ENCODE measurements around the gene OXSR1.

DNA sequence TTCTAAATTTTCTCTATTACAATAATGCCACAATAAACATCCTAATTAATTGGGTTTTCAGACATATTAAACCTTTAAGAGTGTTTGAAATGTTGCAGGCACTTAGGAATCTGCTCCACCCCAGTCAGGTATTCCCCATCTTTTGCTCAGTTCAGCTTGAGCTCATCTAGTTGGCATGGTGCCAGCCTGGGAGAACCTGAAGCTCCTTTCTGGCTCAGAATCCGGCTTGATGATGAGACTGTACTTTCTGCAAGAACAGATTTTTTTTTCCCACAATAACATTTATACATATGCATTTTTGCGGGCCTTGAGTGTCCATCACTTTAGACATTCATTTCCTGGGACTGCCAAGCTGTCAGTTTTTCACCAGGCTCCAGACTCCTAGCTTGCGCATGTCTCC, 7.7 kb upstream of the OXSR1 start:
- TF ChIP-seq CEBPB (IDR thresholded peaks at IDR 0.05; ENCODE audit: low read depth) (no peak), POLR2A (IDR thresholded peaks at IDR 0.05; ENCODE audit: borderline replicate concordance, extremely low read depth, insufficient read depth, insufficient read length) (no peak), EZH2 (IDR thresholded peaks at IDR 0.05) (no peak), YY1 (IDR thresholded peaks at IDR 0.05; ENCODE audit: extremely low read depth, insufficient replicate concordance, low read depth, low read length) (no peak), SRF (IDR thresholded peaks at IDR 0.05; ENCODE audit: low read depth) (no peak), RAD21 (IDR thresholded peaks at IDR 0.05; ENCODE audit: low read depth) (no peak), JUND (IDR thresholded peaks at IDR 0.05) (no peak), POLR2AphosphoS5 (IDR thresholded peaks at IDR 0.05; ENCODE audit: low read depth, low read length) (no peak), ZNF274 (IDR thresholded peaks at IDR 0.05; ENCODE audit: low read depth, low read length) (no peak)
- TF ChIP-seq, protein P1, sequence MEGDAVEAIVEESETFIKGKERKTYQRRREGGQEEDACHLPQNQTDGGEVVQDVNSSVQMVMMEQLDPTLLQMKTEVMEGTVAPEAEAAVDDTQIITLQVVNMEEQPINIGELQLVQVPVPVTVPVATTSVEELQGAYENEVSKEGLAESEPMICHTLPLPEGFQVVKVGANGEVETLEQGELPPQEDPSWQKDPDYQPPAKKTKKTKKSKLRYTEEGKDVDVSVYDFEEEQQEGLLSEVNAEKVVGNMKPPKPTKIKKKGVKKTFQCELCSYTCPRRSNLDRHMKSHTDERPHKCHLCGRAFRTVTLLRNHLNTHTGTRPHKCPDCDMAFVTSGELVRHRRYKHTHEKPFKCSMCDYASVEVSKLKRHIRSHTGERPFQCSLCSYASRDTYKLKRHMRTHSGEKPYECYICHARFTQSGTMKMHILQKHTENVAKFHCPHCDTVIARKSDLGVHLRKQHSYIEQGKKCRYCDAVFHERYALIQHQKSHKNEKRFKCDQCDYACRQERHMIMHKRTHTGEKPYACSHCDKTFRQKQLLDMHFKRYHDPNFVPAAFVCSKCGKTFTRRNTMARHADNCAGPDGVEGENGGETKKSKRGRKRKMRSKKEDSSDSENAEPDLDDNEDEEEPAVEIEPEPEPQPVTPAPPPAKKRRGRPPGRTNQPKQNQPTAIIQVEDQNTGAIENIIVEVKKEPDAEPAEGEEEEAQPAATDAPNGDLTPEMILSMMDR (IDR thresholded peaks at IDR 0.05 in 2 of 3, conservative IDR thresholded peaks at IDR 0.05 in 1 of 3; ENCODE audit: borderline replicate concordance in 1 of 3, insufficient read depth in 1 of 3, low read depth in 2 of 3, low read length in 2 of 3) = no peak
- TF ChIP-seq, protein P2, sequence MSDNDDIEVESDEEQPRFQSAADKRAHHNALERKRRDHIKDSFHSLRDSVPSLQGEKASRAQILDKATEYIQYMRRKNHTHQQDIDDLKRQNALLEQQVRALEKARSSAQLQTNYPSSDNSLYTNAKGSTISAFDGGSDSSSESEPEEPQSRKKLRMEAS (IDR thresholded peaks at IDR 0.05) = no peak
- TF ChIP-seq, protein P3, sequence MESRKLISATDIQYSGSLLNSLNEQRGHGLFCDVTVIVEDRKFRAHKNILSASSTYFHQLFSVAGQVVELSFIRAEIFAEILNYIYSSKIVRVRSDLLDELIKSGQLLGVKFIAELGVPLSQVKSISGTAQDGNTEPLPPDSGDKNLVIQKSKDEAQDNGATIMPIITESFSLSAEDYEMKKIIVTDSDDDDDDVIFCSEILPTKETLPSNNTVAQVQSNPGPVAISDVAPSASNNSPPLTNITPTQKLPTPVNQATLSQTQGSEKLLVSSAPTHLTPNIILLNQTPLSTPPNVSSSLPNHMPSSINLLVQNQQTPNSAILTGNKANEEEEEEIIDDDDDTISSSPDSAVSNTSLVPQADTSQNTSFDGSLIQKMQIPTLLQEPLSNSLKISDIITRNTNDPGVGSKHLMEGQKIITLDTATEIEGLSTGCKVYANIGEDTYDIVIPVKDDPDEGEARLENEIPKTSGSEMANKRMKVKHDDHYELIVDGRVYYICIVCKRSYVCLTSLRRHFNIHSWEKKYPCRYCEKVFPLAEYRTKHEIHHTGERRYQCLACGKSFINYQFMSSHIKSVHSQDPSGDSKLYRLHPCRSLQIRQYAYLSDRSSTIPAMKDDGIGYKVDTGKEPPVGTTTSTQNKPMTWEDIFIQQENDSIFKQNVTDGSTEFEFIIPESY (IDR thresholded peaks at IDR 0.05; ENCODE audit: extremely low read depth, insufficient replicate concordance, low read length) = no peak
- TF ChIP-seq, protein P4, sequence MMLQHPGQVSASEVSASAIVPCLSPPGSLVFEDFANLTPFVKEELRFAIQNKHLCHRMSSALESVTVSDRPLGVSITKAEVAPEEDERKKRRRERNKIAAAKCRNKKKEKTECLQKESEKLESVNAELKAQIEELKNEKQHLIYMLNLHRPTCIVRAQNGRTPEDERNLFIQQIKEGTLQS (IDR thresholded peaks at IDR 0.05) = no peak
- TF ChIP-seq, protein P5, sequence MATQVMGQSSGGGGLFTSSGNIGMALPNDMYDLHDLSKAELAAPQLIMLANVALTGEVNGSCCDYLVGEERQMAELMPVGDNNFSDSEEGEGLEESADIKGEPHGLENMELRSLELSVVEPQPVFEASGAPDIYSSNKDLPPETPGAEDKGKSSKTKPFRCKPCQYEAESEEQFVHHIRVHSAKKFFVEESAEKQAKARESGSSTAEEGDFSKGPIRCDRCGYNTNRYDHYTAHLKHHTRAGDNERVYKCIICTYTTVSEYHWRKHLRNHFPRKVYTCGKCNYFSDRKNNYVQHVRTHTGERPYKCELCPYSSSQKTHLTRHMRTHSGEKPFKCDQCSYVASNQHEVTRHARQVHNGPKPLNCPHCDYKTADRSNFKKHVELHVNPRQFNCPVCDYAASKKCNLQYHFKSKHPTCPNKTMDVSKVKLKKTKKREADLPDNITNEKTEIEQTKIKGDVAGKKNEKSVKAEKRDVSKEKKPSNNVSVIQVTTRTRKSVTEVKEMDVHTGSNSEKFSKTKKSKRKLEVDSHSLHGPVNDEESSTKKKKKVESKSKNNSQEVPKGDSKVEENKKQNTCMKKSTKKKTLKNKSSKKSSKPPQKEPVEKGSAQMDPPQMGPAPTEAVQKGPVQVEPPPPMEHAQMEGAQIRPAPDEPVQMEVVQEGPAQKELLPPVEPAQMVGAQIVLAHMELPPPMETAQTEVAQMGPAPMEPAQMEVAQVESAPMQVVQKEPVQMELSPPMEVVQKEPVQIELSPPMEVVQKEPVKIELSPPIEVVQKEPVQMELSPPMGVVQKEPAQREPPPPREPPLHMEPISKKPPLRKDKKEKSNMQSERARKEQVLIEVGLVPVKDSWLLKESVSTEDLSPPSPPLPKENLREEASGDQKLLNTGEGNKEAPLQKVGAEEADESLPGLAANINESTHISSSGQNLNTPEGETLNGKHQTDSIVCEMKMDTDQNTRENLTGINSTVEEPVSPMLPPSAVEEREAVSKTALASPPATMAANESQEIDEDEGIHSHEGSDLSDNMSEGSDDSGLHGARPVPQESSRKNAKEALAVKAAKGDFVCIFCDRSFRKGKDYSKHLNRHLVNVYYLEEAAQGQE (IDR thresholded peaks at IDR 0.05; ENCODE audit: low read depth) = no peak

All from HCT116 (cell line).